Left lung (tissue), 10 donors: Measurements from ENCODE around the gene HOMER2. TPM values are rescaled to one million over a fixed set of nuclear protein-coding genes. Genes with fewer than 3 reads are reported as not detected.
A peak's percentile ranks its signal among the peaks of the same experiment; 100 is the strongest.

ENCODE experiments used
- ATAC-seq: fragments of 200-7000 bp; cut with Tn5 transposase; one replicate; pipeline ENCODE4 v1.9.1; 2020; ENCODE audit warnings: moderate library complexity
- DNase-seq, 4 donors: peaks; one replicate each; pipeline ENCODE4 v3.0.0-alpha.2; 2013 to 2020
- H3K27ac ChIP-seq, 2 donors: fragments of 200-600 bp; sonication (generic) in 1 of 2; one replicate each; pipeline versions ENCODE4 v1.5.0 to v1.8.0; 2020 to 2021
- H3K27me3 ChIP-seq, 2 donors: fragments of 200-600 bp; sonication (generic) in 1 of 2; one replicate each; pipeline versions ENCODE4 v1.5.0 to v1.8.0; 2020 to 2021
- H3K36me3 ChIP-seq, 2 donors: fragments of 200-600 bp; sonication (generic) in 1 of 2; one replicate each; pipeline versions ENCODE4 v1.5.0 to v1.8.0; 2020 to 2021
- H3K4me1 ChIP-seq, 2 donors: fragments of 200-600 bp; one replicate each; pipeline ENCODE4 v1.8.0; 2021
- H3K4me3 ChIP-seq, 2 donors: fragments of 200-600 bp; sonication (generic) in 1 of 2; one replicate each; pipeline versions ENCODE4 v1.5.0 to v1.8.0; 2020 to 2021; ENCODE audit warnings: mild to moderate bottlenecking in 1 of 2
- H3K9me3 ChIP-seq, 2 donors: fragments of 200-600 bp; sonication (generic) in 1 of 2; one replicate each; pipeline versions ENCODE4 v1.5.0 to v1.8.0; 2020 to 2021
- intact Hi-C, 2 donors: fragments of 100-400 bp; cut with DNase I; formaldehyde crosslinking; loops; one replicate each; pipeline versions ENCODE4 v1.11.2 to v1.14.2; 2022
- polyA plus RNA-seq, 6 donors: library from polyadenylated mRNA; unstranded; fragments of 120-200 nt; gene quantifications; one replicate each; pipeline ENCODE4 v1.2.1, GENCODE V29; 2013; ENCODE audit not compliant: insufficient read length in 6 of 6
- total RNA-seq, 2 donors: library from RNA; stranded (reverse); fragmentation: NEBNext Ultra II Directional; extraction: Animal tissue kit (Norgen Biotek cat#: 25700); gene quantifications; one replicate each; pipeline ENCODE4 v1.2.1, GENCODE V29; 2021
- TF ChIP-seq, protein P1 (sequence below), 2 donors: fragments of 200-600 bp; sonication (generic) in 1 of 2; IDR thresholded peaks; one replicate each; pipeline versions ENCODE4 v1.5.0 to v1.8.0; 2021; ENCODE audit warnings: antibody characterized with exemption in 2 of 2
- donor health status: DM: no; HTN: yes; CAD: no.
- donor health status: DM: no; HTN: no; CAD: no.

Gene HOMER2
- total and polyA plus RNA-seq, 8 donors: 17.3 to 22.4 (median 19.0) TPM

DNA sequence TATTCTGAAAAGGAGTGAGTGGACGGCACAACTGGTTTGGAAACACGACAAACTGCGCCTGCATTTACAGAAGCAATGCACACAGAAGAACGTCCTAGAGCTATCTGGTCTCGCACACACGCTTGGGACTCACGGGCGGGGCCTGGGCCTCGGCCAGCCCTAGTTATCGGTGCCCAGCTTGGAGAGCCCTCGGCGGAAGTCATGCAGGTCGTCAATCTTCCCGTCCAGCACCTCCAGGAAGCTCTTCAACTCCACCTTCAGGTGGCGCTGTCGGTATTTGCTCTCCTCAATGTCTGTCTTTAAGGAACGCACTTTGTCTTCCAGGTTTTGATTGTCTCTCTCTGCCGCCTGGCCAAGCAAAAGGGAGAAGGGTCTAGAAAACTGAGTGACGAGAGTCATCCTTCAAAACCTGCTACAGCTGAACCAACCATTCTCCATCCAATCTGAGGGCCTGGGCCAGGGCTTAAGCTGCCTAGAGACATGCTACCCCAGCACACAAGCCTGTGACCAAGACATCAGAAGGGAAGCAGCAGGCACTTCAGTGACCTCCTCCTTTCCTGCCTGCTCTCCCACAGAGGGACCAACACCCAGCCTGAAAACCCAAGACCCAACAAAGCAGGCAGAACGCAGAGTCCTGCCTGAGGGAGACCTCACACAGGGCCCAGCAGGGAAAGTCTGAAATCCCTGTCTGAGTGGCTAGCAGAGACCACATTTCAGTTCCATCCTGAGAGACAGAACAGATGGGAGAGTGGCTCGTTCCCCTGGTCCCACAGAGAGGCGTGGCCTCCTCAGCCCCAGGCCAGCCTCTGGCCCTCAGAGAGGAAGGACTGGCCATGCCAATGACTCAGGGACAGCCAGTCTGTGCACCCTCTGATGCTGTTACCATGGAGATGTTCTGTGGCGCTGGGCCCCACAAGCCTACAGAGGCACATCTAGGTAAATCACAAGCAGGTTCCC, 102.7 kb downstream of the HOMER2 start:
- TF ChIP-seq, protein P1, sequence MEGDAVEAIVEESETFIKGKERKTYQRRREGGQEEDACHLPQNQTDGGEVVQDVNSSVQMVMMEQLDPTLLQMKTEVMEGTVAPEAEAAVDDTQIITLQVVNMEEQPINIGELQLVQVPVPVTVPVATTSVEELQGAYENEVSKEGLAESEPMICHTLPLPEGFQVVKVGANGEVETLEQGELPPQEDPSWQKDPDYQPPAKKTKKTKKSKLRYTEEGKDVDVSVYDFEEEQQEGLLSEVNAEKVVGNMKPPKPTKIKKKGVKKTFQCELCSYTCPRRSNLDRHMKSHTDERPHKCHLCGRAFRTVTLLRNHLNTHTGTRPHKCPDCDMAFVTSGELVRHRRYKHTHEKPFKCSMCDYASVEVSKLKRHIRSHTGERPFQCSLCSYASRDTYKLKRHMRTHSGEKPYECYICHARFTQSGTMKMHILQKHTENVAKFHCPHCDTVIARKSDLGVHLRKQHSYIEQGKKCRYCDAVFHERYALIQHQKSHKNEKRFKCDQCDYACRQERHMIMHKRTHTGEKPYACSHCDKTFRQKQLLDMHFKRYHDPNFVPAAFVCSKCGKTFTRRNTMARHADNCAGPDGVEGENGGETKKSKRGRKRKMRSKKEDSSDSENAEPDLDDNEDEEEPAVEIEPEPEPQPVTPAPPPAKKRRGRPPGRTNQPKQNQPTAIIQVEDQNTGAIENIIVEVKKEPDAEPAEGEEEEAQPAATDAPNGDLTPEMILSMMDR (IDR thresholded peaks at IDR 0.05): peak; percentile 55 to 61
- H3K4me3 ChIP-seq: no peak overlapping the region
- no peak overlapping the region for H3K27ac ChIP-seq
- intact Hi-C loops: no loop called here
- peak; percentile 29 to 86 (median 82) for DNase-seq
- H3K36me3 ChIP-seq: no peaks in the 10 kb centered on the region
- no peaks in the 10 kb centered on the region for H3K27me3 ChIP-seq
- peaks cover 0 to 10% of the 10 kb centered on the region in 2 donors for H3K4me1 ChIP-seq
- peak; percentile 97 for ATAC-seq
- no peaks in the 10 kb centered on the region for H3K9me3 ChIP-seq

DNA sequence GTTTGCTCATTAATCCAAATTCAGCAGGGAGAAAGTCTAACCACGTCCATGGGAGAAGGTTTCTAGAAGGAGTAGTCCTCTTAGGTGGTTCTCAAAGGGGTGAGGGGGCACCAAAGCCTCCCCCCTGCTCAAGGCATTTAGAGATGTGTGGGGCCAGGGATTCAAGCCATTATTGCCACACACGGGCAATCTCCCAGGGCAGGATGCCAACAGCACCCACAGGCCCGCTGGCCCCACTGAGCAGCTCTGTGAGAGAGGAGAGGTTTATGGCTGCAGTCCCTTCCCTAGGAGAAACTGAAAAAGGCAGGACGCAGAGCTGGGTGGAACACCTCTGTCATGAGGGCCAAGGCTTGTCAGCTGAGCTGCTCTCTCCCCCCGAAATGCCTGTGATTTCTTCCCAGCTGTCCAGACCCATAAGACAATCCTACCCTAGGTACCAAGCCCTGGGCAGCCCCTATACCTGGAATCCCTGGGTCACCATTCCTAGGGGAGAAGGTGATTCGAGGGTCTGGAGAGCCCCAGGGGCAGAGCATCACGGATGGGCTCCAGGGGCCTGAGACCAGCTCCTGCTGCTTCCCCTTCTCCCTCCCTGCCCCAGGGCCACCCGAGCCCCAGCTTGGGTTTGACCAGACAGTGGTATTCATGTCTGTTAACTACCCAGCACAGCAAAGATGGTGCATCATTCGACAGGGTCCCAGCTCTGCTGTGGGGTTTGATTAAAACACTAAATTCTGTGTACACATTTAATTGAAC, 104.1 kb downstream of the HOMER2 start:
- no peak for DNase-seq
- ATAC-seq: no peak
- Histone ChIP-seq H3K36me3 (no peaks in the 10 kb centered on the region), H3K4me1 (peaks cover 0 to 10% of the 10 kb centered on the region in 2 donors), H3K27me3 (no peaks in the 10 kb centered on the region), H3K9me3 (no peaks in the 10 kb centered on the region), H3K27ac (no peak overlapping the region), H3K4me3 (no peak overlapping the region)
- intact Hi-C loops: no loop called here
- TF ChIP-seq, protein P1 (IDR thresholded peaks at IDR 0.05): no peak

DNA sequence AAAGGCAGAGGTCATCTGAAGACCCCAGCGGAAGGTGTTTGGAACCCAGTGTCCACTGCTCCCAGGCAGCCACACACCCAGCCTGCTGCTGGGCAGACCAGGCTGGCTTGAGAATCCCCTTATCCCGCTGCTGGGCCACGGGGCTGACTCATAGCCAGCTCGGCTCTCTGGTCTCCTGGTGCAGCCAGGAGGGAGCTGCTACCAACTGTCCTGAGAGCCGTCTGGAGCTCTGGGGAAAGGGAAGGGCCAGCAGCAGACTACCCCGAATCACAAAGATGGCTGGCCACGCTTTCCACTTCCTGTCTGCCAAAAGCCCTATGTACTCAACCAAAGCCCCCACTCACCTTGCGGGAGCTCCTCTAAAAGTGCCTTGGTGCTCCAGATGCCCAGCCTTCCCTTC, 104.8 kb downstream of the HOMER2 start:
- intact Hi-C loops: no loop called here
- H3K4me3 ChIP-seq: no peak overlapping the region
- H3K9me3 ChIP-seq: no peaks in the 10 kb centered on the region
- ATAC-seq: no peak
- no peaks in the 10 kb centered on the region for H3K27me3 ChIP-seq
- H3K27ac ChIP-seq: no peak overlapping the region
- H3K4me1 ChIP-seq: peaks cover 0 to 10% of the 10 kb centered on the region in 2 donors
- no peaks in the 10 kb centered on the region for H3K36me3 ChIP-seq
- DNase-seq: no peak
- TF ChIP-seq, protein P1 (IDR thresholded peaks at IDR 0.05): no peak

DNA sequence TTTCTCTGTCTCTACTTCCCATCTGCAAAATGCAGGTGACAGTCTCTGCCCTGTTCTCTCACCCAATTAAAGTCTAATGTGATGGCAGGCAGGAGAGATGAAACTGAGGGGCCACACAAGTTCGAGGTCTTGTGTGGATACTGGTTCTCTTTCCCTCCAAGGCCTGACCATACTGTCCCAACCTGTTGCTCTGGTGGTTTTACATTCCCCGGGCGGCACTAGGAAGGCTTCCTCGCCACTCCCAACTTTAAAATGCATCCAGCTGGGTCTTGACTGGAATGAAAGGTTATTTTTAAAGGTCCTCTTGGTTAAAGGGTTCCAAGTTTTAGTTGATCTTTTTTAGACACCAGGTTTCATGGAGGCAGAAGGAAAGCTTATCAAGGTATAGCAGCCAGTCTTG, 105.9 kb downstream of the HOMER2 start:
- TF ChIP-seq, protein P1 (IDR thresholded peaks at IDR 0.05): no peak
- no peak for DNase-seq

DNA sequence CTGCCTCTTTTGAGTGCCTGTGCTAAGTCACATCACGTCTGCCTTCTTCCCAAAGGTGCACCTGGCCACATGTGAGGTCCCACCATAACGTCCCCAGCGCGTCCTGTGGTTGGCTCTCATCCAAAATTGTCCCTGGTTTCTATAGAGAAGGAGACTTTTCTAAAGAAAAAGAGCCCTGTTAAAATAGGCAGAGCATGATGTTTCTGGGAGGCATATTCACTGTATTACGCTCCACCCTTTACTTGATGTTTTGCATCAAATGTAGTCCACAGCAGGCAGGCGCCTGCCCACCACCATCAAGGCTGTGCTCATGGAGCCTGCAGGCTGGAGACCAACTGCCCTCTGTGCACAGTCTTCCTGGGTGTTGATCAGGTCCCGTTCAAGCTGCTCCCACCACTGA, 106.8 kb downstream of the HOMER2 start:
- TF ChIP-seq, protein P1 (IDR thresholded peaks at IDR 0.05): no peak
- Histone ChIP-seq H3K9me3 (no peaks in the 10 kb centered on the region), H3K4me1 (peaks cover 0 to 10% of the 10 kb centered on the region in 2 donors), H3K27me3 (no peaks in the 10 kb centered on the region), H3K27ac (no peak overlapping the region), H3K4me3 (no peak overlapping the region), H3K36me3 (no peaks in the 10 kb centered on the region)
- no peak for DNase-seq
- intact Hi-C loops: no loop called here
- ATAC-seq: no peak

More for the DNA sequence above, 105.9 kb downstream of the HOMER2 start:
- Histone ChIP-seq H3K27ac (no peak overlapping the region), H3K36me3 (no peaks in the 10 kb centered on the region), H3K4me3 (no peak overlapping the region), H3K27me3 (no peaks in the 10 kb centered on the region), H3K4me1 (peaks cover 0 to 10% of the 10 kb centered on the region in 2 donors), H3K9me3 (no peaks in the 10 kb centered on the region)
- ATAC-seq: no peak
- intact Hi-C loops: no loop called here
